Fibroblast of lung (primary cell): Measurements from ENCODE around the gene PRX. TPM values are rescaled to one million over a fixed set of nuclear protein-coding genes. Genes with fewer than 3 reads are reported as not detected.

Experiments used
- DNase-seq, 2 donors: peaks; one replicate each; pipeline versions ENCODE4 v3.0.0 to v3.0.0-alpha.2; 2010; ENCODE audit warnings: low read depth in 2 of 2
- H2AFZ ChIP-seq: 2 replicates; pipeline ENCODE4 v1.5.1; 2012; ENCODE audit warnings: low read length, control low read depth, inconsistent platforms
- H3K27ac ChIP-seq: 2 replicates; pipeline ENCODE4 v1.5.1; 2011; ENCODE audit warnings: low read length, control low read depth; ENCODE audit not compliant: insufficient read depth
- H3K27me3 ChIP-seq: 2 replicates; pipeline ENCODE4 v1.5.1; 2011; ENCODE audit warnings: mild to moderate bottlenecking, low read length; ENCODE audit not compliant: control insufficient read depth, insufficient read depth
- H3K36me3 ChIP-seq: 2 replicates; pipeline ENCODE4 v1.5.1; 2011; ENCODE audit warnings: low read length; ENCODE audit not compliant: control insufficient read depth, insufficient read depth
- H3K4me1 ChIP-seq: 2 replicates; pipeline ENCODE4 v1.5.1; 2011; ENCODE audit warnings: low read length; ENCODE audit not compliant: control insufficient read depth, insufficient read depth; ENCODE audit errors: extremely low read depth
- H3K4me2 ChIP-seq: 2 replicates; pipeline ENCODE4 v1.5.1; 2011; ENCODE audit warnings: low read length, control low read depth; ENCODE audit not compliant: insufficient read depth; ENCODE audit errors: extremely low read depth
- H3K4me3 ChIP-seq, 4 experiments: fragments of 200-600 bp in 1 of 4; sonication (generic) in 1 of 4; replicated peaks in 1 of 4; 2 replicates each; pipeline ENCODE4 v1.5.1; 2011 to 2016; ENCODE audit warnings: low read length in 4 of 4, low read depth in 3 of 4, mild to moderate bottlenecking in 3 of 4, control low read depth in 2 of 4, inconsistent platforms in 1 of 4, mixed read lengths in 1 of 4; ENCODE audit not compliant: insufficient read depth in 1 of 4; ENCODE audit errors: control extremely low read depth in 1 of 4
- H3K79me2 ChIP-seq: 2 replicates; pipeline ENCODE4 v1.5.1; 2012; ENCODE audit warnings: mild to moderate bottlenecking, low read length, inconsistent platforms; ENCODE audit not compliant: control insufficient read depth, insufficient read depth
- H3K9ac ChIP-seq: 2 replicates; pipeline ENCODE4 v1.5.1; 2011; ENCODE audit warnings: mild to moderate bottlenecking, low read length, control low read depth; ENCODE audit not compliant: insufficient read depth
- H3K9me3 ChIP-seq: 2 replicates; pipeline ENCODE4 v1.5.1; 2012; ENCODE audit warnings: low read depth, low read length; ENCODE audit not compliant: control insufficient read depth, insufficient read depth
- H4K20me1 ChIP-seq: 2 replicates; pipeline ENCODE4 v1.5.1; 2011; ENCODE audit warnings: low read length; ENCODE audit not compliant: control insufficient read depth, insufficient read depth; ENCODE audit errors: extremely low read depth
- CTCF ChIP-seq, 2 donors: IDR thresholded peaks in 1 of 2; conservative IDR thresholded peaks in 1 of 2; 1 replicate in 1 of 2; 2 replicates in 1 of 2; pipeline ENCODE4 v1.5.1; 2011 to 2012; ENCODE audit warnings: low read length in 2 of 2, control low read depth in 1 of 2, inconsistent platforms in 1 of 2, low read depth in 1 of 2, mild to moderate bottlenecking in 1 of 2
- EZH2 ChIP-seq: IDR thresholded peaks from 2 replicates; pipeline ENCODE4 v1.5.1; 2012; ENCODE audit warnings: low read length, control low read depth, mild to moderate bottlenecking; ENCODE audit errors: missing control alignments
- polyA plus RNA-seq, 2 donors: library from polyadenylated mRNA; depleted of rRNA in 1 of 2; stranded (reverse) in 1 of 2; unstranded in 1 of 2; fragments of >200 nt; gene quantifications; 2 replicates each; pipeline ENCODE4 v1.2.1, GENCODE V29; 2011 to 2012; ENCODE audit warnings: missing spikeins in 1 of 2
- total RNA-seq: library from RNA; depleted of rRNA; stranded (reverse); fragments of >200 nt; gene quantifications from 2 replicates; pipeline ENCODE4 v1.2.1, GENCODE V29; 2014

PRX gene
- total and polyA plus RNA-seq, 2 donors (not counting 1 experiment from before 2014, with no cell fraction given), result 0.91 to 3.6 TPM

GRCh38 chr19:40388481-40388880, 24.7 kb downstream of the PRX start:
- Histone ChIP-seq H3K36me3 (no peaks in the 10 kb centered on the region), H4K20me1 (no peaks in the 10 kb centered on the region), H3K79me2 (no peaks in the 10 kb centered on the region), H3K27ac (no peak overlapping the region), H3K27me3 (no peaks in the 10 kb centered on the region), H2AFZ (no peak overlapping the region), H3K9me3 (no peaks in the 10 kb centered on the region), H3K9ac (no peak overlapping the region), H3K4me2 (no peak overlapping the region), H3K4me1 (no peaks in the 10 kb centered on the region), H3K4me3 (no peak overlapping the region)
- TF ChIP-seq CTCF (conservative IDR thresholded peaks at IDR 0.05 in 1 of 2, IDR thresholded peaks at IDR 0.05 in 1 of 2; ENCODE audit: low read depth in 1 of 2, low read length in 2 of 2), result no peak
- TF ChIP-seq EZH2, result no peak
- DNase-seq, result no peak

DNA sequence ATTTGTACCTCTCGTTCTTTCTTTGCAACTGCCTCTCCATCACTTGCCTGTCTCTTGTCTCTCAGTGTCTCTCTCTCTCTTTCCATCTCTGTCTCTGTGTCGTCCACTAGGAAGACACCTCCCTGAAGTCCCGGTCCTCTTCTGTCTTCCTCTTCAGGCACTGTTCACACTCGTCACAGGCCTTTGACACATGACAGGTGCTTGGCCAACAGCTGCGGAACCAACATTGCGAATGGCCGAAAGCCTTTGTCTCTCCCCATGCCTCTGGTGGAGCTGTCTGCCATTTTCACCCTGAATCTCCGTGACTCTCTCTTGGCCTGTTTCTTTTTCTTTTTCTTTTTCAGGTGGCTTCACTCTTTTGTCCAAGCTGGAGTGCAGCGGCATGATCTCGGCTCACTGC, 26.0 kb downstream of the PRX start:
- Histone ChIP-seq H3K36me3 (no peaks in the 10 kb centered on the region), H3K9ac (no peak overlapping the region), H4K20me1 (no peaks in the 10 kb centered on the region), H3K4me3 (no peak overlapping the region), H3K4me1 (no peaks in the 10 kb centered on the region), H2AFZ (no peak overlapping the region), H3K4me2 (no peak overlapping the region), H3K79me2 (no peaks in the 10 kb centered on the region), H3K9me3 (no peaks in the 10 kb centered on the region), H3K27me3 (no peaks in the 10 kb centered on the region), H3K27ac (no peak overlapping the region)
- DNase-seq, result no peak
- no peak for TF ChIP-seq EZH2
- TF ChIP-seq CTCF (conservative IDR thresholded peaks at IDR 0.05 in 1 of 2, IDR thresholded peaks at IDR 0.05 in 1 of 2; ENCODE audit: low read depth in 1 of 2, low read length in 2 of 2), result no peak

GRCh38 chr19:40383668-40384248, 29.4 kb downstream of the PRX start:
- no peaks in the 10 kb centered on the region for H3K9me3 ChIP-seq
- H2AFZ ChIP-seq, result no peak overlapping the region
- H4K20me1 ChIP-seq, result no peaks in the 10 kb centered on the region
- no peak overlapping the region for H3K9ac ChIP-seq
- H3K36me3 ChIP-seq, result no peaks in the 10 kb centered on the region
- no peak overlapping the region for H3K27ac ChIP-seq
- H3K4me1 ChIP-seq, result no peaks in the 10 kb centered on the region
- no peak overlapping the region for H3K4me3 ChIP-seq
- TF ChIP-seq CTCF (conservative IDR thresholded peaks at IDR 0.05 in 1 of 2, IDR thresholded peaks at IDR 0.05 in 1 of 2; ENCODE audit: low read depth in 1 of 2, low read length in 2 of 2), result no peak
- H3K79me2 ChIP-seq, result no peaks in the 10 kb centered on the region
- no peaks in the 10 kb centered on the region for H3K27me3 ChIP-seq
- no peak overlapping the region for H3K4me2 ChIP-seq
- no peak for DNase-seq
